Measurements from ENCODE around the gene MUC5B.

Gene MUC5B

DNA sequence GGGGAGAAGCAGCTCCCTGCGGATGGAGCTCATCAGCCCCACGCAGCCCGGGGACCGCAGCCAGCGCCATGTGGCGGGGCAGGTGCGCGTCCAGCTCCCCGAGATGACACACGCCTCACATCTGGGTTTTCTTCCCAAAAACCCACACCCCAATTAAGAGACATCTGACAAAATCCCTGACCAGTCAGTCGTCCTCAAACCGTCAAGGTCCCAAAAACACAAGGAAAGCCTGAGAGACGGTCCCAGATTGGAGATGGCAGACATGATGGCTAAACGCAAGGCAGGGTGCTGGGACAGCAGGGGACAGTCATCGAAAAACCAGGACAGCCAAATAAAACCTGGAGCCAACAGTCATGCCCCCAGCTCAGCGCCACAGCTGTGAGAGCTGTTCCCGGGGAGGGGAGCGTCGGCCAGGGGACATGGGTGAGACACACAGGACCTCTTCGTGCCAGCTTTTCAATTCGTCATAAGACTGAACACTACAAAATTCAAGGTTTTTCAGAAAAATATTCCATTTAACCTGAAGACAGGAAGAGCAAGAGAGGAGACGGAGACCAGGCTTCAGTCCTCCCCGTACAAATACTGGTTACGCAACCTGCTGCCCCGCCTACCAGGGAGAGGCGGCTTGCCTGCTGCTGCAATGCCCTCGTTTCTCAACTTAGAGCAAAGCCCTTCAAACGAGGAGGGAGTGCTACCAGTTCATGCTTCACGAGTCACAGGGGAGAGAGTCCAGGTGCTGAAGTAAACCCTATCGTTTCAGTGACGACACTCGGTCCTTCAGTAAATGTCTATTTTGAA lies 76.0 kb downstream of the MUC5B start:
- TF ChIP-seq, protein P1, sequence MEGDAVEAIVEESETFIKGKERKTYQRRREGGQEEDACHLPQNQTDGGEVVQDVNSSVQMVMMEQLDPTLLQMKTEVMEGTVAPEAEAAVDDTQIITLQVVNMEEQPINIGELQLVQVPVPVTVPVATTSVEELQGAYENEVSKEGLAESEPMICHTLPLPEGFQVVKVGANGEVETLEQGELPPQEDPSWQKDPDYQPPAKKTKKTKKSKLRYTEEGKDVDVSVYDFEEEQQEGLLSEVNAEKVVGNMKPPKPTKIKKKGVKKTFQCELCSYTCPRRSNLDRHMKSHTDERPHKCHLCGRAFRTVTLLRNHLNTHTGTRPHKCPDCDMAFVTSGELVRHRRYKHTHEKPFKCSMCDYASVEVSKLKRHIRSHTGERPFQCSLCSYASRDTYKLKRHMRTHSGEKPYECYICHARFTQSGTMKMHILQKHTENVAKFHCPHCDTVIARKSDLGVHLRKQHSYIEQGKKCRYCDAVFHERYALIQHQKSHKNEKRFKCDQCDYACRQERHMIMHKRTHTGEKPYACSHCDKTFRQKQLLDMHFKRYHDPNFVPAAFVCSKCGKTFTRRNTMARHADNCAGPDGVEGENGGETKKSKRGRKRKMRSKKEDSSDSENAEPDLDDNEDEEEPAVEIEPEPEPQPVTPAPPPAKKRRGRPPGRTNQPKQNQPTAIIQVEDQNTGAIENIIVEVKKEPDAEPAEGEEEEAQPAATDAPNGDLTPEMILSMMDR (IDR thresholded peaks at IDR 0.05; ENCODE audit: control extremely low read depth, extremely low read depth, low read depth, missing control alignments), result no peak
- ChIA-PET POLR2A (no interaction called here), CTCF (no interaction called here)
- DNase-seq (ENCODE audit: extremely low spot score), result no peak

DNA sequence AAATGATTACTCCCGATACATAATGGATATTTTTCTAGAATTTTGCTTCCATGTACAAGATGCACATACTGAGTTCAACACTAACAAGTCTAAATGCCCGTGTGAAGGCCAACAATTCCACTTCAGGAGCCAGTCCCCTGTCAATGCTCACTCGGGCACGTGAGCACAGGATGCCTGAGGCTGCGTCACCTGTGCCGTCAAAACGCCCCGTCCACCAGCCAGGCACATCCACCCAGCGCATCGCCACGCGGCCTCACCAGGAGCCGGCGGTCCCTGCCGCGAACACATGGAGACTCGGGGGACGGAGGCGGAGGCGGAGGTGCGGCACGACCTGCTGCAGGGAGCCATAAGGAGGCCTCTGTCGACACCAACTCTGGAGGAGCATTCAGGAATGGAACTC lies 76.8 kb downstream of the MUC5B start:
- TF ChIP-seq, protein P1 (IDR thresholded peaks at IDR 0.05; ENCODE audit: control extremely low read depth, extremely low read depth, low read depth, missing control alignments), result no peak
- ChIA-PET POLR2A (no interaction called here), CTCF (no interaction called here)
- no peak for DNase-seq (ENCODE audit: extremely low spot score)

DNA sequence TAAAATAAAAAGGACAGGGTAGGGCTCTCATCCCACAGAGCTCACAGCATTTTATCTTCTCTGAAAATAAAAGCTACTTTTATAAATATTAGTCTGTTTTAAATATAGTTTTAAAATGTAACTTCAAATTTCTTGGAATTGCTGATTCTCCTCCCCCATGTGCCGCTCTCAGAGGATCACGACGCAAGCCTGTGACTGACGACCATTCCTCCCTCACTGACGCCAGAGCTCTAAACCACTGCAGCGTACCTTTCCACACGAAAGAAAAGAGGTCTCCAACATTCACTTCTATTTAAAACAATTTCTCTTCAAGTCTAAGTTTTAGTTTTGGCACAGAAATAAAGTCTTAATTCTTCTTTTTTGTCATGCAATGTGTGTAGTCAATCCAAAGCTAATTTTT lies 77.3 kb downstream of the MUC5B start:
- no peak for DNase-seq (ENCODE audit: extremely low spot score)
- ChIA-PET POLR2A (no interaction called here), CTCF (no interaction called here)
- TF ChIP-seq, protein P1 (IDR thresholded peaks at IDR 0.05; ENCODE audit: control extremely low read depth, extremely low read depth, low read depth, missing control alignments), result no peak

DNA sequence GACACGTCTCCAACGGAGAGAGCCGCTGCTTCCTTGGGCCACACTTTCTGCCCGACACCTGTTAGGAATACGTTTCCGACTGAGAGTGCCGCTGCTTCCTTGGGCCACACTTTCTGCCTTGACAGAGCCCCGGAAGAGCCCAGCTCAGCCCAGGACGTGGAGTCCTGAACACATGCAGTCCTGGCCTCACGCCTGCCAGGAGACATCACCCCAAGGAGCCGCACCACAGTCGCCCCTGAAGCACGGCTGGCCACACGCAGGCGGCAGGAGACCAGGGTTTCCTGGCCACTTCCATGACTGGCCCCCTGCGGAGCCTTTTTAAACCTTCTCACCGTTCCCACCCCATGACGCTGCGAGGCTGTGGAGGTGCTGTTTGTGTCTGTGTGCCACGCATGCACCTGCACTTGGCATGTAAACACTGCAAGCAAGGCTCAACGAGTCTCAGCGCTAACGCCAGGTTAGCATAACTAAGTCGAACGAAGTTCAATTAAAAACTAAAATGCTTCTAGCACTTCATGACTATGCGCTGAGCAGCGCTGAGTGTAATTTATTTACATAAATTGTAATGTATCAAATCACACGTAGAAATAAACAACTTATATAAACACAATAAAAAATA lies 77.8 kb downstream of the MUC5B start:
- no peak for DNase-seq (ENCODE audit: extremely low spot score)
- ChIA-PET POLR2A (no interaction called here), CTCF (interaction anchor here (0.9 kb wide), 1 partner anchor 274 kb away, joined by 3 read pairs; no protein-coding TSS in a partner anchor)
- TF ChIP-seq, protein P1 (IDR thresholded peaks at IDR 0.05; ENCODE audit: control extremely low read depth, extremely low read depth, low read depth, missing control alignments), result no peak

DNA sequence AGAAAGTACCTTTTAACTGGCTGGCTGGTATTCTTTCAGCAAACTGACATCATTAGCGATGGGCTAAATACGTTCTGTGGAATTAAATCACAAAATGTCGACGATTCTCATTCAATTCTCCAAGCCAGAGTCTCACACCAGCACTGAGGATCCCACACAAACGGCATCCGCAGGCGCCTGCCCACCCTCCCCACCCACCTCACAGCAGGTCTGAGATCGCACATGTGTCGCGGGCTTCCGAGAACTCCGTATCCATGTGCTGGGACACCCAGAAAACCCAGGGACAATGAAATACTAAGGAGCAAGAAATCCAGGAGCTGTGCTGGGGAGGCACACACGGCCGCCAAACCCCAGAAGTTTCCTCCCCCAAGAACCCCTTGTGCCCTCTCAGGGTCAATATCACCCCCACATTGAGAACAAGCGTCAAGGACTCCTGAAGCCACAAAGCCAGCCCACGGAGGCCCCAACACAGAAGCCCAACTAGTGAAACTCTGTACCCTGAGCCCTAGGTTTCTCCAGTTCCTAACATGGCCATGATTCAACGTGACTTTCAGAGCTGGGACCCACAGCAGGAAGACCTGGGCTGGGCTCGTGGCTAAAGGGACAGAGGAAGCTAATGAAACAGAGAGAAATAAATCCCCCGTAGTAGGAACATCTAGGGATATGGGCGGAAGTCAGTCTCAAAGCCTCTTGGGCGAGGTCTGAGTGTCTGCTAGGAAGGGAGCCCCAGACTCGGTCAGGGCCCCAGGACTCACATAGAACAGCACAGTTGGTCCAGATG lies 78.5 kb downstream of the MUC5B start:
- CTCF ChIA-PET, result interaction anchor here (0.9 kb wide), 1 partner anchor 274 kb away, joined by 3 read pairs; no protein-coding TSS in a partner anchor

DNA sequence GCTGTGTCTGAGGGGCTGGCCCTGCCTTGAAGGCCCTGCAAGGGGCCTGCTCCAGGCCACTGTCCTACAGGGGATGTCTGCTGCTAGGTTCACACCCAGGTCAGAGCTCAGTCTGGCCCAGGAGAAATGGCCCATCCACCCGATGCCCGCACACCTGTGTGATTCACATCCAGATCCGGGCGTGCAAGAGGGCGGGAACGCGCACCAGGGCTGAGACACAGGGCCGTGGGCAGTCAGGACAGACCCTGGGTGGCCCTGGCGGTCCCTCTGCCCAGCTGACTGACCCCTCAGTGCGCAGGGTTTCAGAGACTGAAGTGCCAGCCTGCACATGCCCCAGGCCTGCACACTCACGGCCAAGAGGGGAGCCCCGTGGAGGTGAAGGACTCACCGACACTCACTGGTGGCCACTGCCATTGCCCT lies 79.2 kb downstream of the MUC5B start:
- ChIA-PET CTCF (interaction anchor here (0.8 to 0.9 kb wide), 2 partner anchors 273 kb away, joined by 3 read pairs; no protein-coding TSS in a partner anchor), POLR2A (no interaction called here)
- TF ChIP-seq, protein P1 (IDR thresholded peaks at IDR 0.05; ENCODE audit: control extremely low read depth, extremely low read depth, low read depth, missing control alignments), result no peak
- no peak for DNase-seq (ENCODE audit: extremely low spot score)

More for the DNA sequence above, 78.5 kb downstream of the MUC5B start:
- TF ChIP-seq, protein P1 (IDR thresholded peaks at IDR 0.05; ENCODE audit: control extremely low read depth, extremely low read depth, low read depth, missing control alignments), result no peak
- DNase-seq (ENCODE audit: extremely low spot score), result no peak
- POLR2A ChIA-PET, result no interaction called here

Data from GM10248 (cell line).